HG02763 (cell line): ENCODE measurements around the gene CSF1.
"Not testable (repeated sequence)": the region's sequence is repeated elsewhere in the genome, so short reads cannot be mapped to it uniquely, and the experiment has no call there.

ENCODE experiments used
- ATAC-seq: cut with Tn5 transposase; IDR thresholded peaks from one replicate; pipeline ENCODE4 v1.9.1; 2021; ENCODE audit warnings: mild to moderate bottlenecking, moderate library complexity; ENCODE audit not compliant: unreplicated experiment

CSF1 gene

DNA sequence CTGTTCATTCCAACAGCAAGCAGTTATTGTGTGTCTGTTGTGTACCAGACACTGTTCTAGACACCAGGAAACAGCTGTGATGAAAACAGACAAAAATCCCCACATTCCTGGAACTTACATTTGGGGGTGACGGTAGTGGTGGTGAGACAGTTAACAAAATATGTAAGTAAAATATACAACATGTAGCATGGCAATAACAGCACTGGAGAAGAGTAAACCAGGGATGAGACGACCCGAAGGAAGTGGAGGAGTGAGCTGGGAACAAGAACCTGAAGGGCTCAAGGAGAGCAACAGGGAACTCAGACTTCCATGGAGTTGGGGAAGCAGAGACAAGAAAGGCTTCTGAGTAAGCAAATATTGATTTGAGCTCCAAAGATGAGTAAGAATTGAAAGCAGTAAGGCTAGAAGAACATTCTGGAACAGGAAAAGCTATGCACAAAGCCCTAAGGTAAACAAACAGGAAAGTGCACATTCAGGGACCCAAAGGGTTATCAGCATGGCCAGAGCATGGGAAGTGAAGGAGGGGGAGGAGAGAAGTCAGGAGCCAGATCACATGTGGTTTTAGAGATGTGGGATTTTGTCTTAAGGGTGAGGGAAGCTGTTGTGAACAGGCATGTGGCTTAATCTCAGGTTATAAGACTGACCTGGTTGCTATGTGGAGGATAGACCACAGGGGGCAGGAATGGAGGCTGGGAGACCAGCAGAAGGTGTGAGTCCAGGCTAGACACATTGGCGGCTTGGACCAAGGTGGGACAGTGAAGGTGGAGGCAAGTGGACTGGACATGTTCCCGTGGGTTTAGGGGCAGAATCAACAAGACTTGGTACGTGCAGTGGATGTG lies 7.3 kb downstream of the CSF1 start:
- ATAC-seq = no peak

DNA sequence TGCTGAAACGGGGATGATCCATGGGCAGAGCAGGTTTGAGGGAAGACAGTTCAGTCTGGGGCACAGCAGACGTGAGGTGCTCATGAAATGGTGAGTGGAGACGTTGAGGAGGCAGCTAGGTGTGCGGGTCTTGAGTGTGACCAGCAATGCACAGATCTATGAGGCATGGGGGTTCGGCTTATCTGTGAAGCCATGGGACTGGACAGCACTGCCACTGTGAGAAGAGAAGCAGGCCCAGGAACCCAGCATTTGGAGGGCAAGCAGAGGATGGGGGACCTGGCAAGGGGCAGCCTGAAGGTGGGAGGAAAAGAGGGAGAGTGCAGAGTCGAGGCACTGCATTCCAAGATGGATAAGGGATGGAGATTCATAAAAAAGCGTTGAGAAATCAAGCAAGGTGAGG lies 8.0 kb downstream of the CSF1 start:
- ATAC-seq = no peak

DNA sequence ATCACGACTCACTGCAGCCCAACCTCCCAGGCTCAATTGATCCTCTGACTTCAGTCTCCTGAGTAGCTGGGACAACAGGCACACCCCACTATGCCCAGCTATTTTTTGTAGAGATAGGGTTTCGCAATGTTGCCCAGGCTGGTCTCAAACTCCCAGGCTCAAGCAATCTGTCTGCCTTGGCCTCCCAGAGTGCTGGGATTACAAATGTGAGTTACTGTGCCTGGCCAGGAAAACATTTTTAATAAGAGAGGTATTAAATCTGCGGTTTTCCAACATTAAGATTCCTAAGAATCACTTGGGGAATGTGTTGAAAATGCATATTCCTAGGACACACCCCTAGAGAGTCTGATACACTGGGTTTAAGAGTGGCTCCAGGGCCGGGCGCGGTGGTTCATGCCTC lies 8.7 kb downstream of the CSF1 start:
- no peak for ATAC-seq

DNA sequence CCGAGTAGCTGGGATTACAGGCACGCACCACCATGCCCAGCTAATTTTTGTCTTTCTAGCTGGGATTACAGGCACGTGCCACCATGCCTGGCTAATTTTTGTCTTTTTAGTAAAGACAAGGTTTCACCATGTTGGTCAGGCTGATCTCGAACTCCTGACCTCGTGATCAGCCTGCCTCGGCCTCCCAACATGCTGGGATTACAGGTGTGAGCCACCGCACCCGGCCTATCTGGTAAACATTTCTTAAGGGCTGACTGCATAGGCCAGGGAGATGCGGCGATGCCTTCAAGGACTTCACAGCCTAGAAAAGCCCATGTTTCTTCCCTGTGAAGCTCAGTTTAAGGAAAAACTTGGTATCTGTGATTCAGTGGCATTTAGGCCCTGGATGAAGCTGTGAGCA lies 9.7 kb downstream of the CSF1 start:
- ATAC-seq = not testable (repeated sequence)

DNA sequence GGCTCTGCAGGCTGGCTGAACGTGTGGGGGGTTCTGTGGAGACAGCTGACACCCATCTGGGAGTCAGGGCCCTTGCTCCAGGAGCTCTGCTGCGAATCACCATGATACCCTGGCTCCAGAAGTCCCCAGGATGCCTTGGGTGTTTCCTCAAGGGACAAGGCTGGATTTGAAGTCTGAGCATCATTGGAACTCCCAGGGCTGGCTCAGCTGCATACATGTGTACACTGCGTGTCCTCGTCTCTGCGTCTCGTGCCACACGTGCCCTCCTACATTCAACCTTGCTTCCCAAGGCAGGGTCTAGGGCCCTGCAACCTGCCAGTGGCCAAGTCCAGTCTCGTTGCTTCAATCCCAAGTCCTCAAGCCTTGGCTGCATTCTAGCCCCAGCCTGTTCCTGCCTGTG lies 11.7 kb downstream of the CSF1 start:
- no peak for ATAC-seq

DNA sequence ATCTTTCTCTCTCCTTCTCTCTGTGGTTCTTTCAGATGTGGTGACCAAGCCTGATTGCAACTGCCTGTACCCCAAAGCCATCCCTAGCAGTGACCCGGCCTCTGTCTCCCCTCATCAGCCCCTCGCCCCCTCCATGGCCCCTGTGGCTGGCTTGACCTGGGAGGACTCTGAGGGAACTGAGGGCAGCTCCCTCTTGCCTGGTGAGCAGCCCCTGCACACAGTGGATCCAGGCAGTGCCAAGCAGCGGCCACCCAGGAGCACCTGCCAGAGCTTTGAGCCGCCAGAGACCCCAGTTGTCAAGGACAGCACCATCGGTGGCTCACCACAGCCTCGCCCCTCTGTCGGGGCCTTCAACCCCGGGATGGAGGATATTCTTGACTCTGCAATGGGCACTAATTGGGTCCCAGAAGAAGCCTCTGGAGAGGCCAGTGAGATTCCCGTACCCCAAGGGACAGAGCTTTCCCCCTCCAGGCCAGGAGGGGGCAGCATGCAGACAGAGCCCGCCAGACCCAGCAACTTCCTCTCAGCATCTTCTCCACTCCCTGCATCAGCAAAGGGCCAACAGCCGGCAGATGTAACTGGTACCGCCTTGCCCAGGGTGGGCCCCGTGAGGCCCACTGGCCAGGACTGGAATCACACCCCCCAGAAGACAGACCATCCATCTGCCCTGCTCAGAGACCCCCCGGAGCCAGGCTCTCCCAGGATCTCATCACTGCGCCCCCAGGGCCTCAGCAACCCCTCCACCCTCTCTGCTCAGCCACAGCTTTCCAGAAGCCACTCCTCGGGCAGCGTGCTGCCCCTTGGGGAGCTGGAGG lies 12.7 kb downstream of the CSF1 start:
- no peak for ATAC-seq

DNA sequence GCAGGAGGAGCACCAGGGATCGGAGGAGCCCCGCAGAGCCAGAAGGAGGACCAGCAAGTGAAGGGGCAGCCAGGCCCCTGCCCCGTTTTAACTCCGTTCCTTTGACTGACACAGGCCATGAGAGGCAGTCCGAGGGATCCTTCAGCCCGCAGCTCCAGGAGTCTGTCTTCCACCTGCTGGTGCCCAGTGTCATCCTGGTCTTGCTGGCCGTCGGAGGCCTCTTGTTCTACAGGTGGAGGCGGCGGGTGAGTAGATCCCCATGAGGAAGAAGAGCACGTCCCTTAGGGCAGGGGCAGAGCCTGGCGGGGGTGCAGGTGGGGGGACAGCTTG lies 13.3 kb downstream of the CSF1 start:
- no peak for ATAC-seq

DNA sequence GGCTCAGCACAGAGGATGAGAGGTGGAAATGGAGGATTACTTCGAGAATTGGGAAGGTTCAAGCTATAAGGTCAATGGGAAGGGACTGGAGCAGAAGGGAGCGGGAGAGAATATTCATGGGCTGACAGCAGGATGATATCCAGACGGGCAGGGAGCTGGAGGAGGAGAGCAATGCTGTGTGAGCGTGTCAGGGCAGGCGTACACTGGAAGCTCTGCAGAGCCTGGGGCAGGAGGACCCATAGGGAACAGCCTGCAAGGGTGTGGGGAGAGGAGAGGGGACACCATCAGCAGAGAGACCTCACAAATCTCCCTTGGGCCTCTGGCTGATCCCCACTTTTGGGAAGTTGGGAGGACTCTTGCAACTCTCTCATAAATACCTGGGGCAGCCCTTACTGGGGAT lies 13.7 kb downstream of the CSF1 start:
- ATAC-seq = no peak

DNA sequence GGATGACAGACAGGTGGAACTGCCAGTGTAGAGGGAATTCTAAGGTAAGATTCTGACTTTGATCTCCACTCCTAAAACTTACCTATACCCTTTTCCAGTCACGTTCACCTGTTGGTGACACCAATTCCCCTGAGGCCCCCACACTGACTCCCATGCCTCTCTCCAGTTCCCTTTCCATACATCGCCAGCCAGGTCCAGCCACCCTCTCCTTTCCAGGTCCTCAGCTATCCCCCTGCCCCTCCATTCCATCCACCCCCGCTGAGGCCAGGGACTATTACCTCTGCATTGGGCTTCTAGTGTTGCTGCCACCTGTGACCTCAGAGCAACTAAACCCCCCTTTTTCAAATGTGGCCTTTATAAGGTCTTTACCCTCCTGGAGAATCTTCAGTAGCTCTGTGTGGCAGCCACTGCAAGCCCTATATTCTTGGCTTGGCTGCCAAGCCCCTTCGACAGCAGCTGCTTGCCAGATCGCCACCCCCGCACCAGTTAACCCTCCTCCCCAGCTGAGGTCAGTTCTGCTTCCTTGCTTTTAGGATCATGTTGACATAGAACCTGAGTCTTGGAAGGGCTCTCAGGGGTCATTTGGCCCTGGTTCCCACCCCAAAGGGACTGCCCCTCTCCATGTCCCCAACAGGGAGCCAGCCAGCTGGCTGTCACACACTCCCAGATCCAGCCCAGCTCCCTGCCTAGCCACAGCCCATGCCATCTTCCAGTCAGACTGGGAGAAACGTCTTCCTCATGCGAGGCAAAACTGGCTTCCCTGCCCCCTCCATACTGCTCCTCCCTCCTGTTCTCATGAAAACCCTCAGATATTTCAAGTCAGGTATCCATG lies 14.7 kb downstream of the CSF1 start:
- ATAC-seq = no peak

DNA sequence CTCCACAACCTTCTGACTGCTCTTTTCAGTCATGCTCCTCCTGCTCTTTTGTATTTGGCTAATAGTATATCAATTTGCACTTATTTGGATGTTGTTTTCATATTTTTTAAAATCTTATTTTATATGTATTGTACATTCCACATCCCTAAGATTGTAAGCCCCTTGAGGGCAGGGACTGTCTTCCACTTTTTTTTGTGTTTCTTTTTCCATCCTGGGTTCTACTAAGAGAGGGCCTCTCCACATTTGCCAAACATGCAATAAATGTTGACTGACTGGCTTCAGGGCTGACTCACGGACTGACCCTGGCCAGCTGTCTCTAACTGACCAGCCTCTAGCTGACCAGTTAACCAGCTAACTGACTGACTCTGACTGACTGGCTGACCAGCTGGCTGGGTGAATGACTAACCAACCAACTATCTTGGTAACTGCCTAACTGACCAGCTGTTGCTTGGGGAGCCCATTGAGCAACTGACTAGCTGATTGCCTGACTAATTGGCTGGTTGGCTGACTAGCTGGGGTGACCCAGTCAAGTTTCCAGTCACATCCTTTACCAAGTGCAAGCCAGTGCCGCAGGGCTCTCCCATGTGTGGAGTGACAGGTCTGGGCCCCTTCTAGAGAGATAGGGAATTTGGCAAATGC lies 16.1 kb downstream of the CSF1 start:
- ATAC-seq = no peak

DNA sequence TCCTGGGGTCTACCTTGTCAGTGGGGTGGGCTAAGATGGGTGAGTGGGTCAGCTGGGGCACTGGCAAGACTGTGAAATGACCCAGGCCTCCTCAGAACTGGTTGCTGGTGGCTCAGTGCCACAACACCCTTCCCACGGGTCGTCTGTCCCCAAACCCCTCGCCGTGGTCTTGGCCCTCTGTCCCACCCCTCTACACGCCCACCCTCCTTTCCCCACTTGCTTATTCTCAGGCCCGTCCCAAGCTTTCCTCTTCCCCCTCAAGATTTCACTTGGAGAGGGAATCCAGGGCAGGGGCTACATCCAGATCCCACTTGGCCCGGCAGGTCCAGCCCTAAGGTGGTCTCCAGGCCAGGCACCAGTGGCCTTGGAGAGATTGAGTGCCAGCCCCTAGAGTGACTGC lies 16.7 kb downstream of the CSF1 start:
- ATAC-seq = no peak

DNA sequence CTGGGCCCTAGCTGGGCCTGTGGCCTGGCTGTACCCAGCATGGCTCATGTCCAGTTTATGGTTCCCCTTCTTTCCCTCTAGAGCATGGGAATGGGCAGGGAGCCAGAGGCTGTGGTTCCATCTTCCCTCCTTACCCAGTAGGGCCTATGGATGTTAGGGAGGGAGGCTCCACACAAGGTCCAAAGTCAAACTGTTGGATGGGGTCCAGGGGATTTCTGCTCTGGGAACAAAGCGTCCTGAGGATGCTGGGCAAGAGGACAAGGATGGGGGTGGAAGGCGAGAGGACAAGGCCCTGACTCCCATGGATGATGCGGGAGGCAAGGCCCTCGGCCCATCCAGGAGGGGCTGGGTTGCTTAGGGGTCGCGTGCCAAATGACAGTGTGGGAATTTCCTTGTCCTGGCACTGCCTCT lies 17.3 kb downstream of the CSF1 start:
- ATAC-seq = no peak

DNA sequence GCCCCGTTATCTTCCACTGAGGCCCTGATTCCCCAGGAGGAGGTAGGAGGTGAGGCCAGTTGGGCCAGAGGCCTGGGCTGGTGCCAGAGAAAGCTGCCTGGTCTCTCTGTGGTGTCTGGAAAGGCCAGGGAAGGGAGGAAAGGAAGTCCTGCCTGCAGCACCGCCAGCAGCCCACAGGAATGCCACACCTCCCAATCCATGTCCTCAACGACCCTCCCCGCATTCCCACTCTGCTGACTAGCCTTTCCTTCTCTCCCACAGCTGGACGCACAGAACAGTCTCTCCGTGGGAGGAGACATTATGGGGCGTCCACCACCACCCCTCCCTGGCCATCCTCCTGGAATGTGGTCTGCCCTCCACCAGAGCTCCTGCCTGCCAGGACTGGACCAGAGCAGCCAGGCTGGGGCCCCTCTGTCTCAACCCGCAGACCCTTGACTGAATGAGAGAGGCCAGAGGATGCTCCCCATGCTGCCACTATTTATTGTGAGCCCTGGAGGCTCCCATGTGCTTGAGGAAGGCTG lies 18.0 kb downstream of the CSF1 start:
- no peak for ATAC-seq

DNA sequence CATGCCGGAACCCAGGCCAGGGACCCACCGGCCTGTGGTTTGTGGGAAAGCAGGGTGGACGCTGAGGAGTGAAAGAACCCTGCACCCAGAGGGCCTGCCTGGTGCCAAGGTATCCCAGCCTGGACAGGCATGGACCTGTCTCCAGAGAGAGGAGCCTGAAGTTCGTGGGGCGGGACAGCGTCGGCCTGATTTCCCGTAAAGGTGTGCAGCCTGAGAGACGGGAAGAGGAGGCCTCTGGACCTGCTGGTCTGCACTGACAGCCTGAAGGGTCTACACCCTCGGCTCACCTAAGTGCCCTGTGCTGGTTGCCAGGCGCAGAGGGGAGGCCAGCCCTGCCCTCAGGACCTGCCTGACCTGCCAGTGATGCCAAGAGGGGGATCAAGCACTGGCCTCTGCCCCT lies 18.5 kb downstream of the CSF1 start:
- ATAC-seq = no peak

DNA sequence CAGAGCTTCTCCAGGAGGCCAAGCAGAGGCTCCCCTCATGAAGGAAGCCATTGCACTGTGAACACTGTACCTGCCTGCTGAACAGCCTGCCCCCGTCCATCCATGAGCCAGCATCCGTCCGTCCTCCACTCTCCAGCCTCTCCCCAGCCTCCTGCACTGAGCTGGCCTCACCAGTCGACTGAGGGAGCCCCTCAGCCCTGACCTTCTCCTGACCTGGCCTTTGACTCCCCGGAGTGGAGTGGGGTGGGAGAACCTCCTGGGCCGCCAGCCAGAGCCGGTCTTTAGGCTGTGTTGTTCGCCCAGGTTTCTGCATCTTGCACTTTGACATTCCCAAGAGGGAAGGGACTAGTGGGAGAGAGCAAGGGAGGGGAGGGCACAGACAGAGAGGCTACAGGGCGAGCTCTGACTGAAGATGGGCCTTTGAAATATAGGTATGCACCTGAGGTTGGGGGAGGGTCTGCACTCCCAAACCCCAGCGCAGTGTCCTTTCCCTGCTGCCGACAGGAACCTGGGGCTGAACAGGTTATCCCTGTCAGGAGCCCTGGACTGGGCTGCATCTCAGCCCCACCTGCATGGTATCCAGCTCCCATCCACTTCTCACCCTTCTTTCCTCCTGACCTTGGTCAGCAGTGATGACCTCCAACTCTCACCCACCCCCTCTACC lies 19.1 kb downstream of the CSF1 start:
- no peak for ATAC-seq

DNA sequence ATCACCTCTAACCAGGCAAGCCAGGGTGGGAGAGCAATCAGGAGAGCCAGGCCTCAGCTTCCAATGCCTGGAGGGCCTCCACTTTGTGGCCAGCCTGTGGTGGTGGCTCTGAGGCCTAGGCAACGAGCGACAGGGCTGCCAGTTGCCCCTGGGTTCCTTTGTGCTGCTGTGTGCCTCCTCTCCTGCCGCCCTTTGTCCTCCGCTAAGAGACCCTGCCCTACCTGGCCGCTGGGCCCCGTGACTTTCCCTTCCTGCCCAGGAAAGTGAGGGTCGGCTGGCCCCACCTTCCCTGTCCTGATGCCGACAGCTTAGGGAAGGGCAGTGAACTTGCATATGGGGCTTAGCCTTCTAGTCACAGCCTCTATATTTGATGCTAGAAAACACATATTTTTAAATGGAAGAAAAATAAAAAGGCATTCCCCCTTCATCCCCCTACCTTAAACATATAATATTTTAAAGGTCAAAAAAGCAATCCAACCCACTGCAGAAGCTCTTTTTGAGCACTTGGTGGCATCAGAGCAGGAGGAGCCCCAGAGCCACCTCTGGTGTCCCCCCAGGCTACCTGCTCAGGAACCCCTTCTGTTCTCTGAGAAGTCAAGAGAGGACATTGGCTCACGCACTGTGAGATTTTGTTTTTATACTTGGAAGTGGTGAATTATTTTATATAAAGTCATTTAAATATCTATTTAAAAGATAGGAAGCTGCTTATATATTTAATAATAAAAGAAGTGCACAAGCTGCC lies 19.8 kb downstream of the CSF1 start:
- ATAC-seq = no peak

DNA sequence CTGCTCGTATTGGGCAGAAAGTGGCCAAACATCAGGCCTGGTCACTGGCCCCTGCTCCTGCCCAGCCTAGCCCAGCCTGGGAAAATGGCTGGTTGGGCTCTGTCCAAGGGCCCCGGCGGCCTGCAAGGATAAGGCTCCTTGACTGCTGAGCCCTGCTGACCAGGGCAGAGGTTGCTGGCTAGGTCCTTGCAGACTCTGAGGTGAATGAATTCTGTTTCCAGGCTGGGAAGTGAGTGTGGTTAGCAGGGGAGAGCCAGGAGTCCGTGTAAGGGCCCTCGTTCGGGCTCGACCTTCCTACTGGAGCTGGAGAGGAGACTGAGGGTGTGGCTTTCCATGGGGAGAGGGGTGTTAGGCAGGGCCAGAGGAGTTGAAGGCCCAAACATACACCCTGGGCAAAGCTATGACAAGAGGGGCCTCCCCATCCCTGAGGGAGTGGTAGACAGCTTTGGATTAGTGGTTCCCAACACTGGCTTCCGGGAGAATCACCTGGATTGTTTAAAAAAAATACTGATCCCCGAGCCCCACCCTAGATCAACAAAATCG lies 20.6 kb downstream of the CSF1 start:
- ATAC-seq = no peak

DNA sequence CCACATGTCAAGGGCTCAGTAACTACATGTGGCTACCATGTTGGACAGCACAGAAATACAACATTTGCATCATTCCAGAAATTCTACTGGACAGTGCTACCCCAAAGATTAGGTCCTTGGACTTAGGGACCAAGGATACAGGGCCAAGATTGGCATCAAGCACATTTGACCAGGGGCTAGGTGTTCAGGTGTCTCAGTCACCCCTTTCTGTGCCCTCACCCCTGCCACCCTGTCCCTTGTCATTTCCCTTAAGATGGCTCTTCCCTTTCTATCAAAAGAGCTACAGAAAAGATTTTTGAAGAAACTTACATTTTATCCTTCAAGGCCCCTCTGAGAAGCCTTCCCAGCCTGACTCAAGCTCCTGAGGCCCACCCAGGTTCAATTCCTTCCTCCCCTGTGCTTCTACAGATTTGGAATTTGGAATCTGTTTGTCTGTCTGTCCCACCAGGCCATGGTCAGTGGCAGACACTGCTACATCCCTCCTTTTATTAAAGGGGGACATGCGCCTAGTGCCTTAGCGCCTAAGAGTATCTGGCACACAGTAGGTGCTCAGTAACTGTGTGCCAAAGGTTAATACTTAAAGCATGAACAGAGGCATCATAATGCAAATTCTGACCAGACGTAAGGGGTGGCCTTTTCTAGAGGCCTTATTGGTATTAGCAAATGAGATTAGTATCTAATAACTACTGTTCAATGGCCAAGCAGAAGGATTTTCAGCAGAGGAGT lies 21.4 kb downstream of the CSF1 start:
- ATAC-seq = no peak

DNA sequence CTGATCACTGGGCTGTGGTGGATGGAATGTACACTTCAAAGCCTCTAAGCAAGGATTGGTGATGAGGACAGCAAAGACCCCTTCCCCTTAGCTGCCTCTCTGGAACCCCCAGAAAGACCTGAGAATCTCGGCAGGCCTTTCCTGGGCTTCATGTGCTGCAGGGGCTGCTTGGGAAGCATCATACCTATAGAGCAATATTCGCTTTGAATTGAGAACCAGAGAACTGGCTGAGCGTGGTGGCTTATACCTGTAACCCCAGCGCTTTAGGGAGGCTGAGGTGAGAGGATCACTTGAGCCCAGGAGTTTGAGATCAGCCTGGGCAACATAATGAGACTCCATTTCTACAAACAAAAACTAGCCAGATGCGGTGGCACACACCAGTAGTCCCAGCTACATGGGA lies 22.0 kb downstream of the CSF1 start:
- ATAC-seq = no peak
